Measurements from ENCODE around the gene TBC1D21. TPM values are rescaled to one million over a fixed set of nuclear protein-coding genes. Genes with fewer than 3 reads are reported as not detected.
A peak's percentile ranks its signal among the peaks of the same experiment; 100 is the strongest.

TBC1D21 gene
- total RNA-seq, 1 donor from 2014 or later, result not detected

GRCh38 chr15:73866881-73867410 lies 6.4 kb upstream of the TBC1D21 start:
- H3K27me3 Mint-ChIP-seq (ENCODE audit: insufficient read depth), result peaks cover 50% of the 10 kb centered on the region
- no peak overlapping the region for H3K27ac Mint-ChIP-seq
- H3K9me3 Mint-ChIP-seq, result no peaks in the 10 kb centered on the region
- DNase-seq (ENCODE audit: low spot score), result no peak
- H3K36me3 Mint-ChIP-seq (ENCODE audit: low read depth), result no peaks in the 10 kb centered on the region
- H3K4me1 Mint-ChIP-seq (ENCODE audit: low read depth), result no peaks in the 10 kb centered on the region
- no peak overlapping the region for H3K4me3 Mint-ChIP-seq
- intact Hi-C loops (cut with micrococcal nuclease), result no loop called here

- Mint-ChIP-seq H3K4me3 (no peak overlapping the region), H3K9me3 (no peaks in the 10 kb centered on the region), H3K27ac (no peak overlapping the region), H3K27me3 (ENCODE audit: insufficient read depth) (peaks cover 49% of the 10 kb centered on the region), H3K36me3 (ENCODE audit: low read depth) (no peaks in the 10 kb centered on the region), H3K4me1 (ENCODE audit: low read depth) (no peaks in the 10 kb centered on the region)
- intact Hi-C loops (cut with micrococcal nuclease), result no loop called here
- DNase-seq (ENCODE audit: low spot score), result no peak
Measured at GRCh38 chr15:73867426-73867825, 5.9 kb upstream of the TBC1D21 start.

- Mint-ChIP-seq H3K27ac (no peak overlapping the region), H3K9me3 (no peaks in the 10 kb centered on the region), H3K36me3 (ENCODE audit: low read depth) (no peaks in the 10 kb centered on the region), H3K27me3 (ENCODE audit: insufficient read depth) (peaks cover 47% of the 10 kb centered on the region), H3K4me3 (no peak overlapping the region), H3K4me1 (ENCODE audit: low read depth) (no peaks in the 10 kb centered on the region)
- no peak for DNase-seq (ENCODE audit: low spot score)
- intact Hi-C loops (cut with micrococcal nuclease), result no loop called here
Measured at GRCh38 chr15:73867956-73868355, 5.4 kb upstream of the TBC1D21 start.

- DNase-seq (ENCODE audit: low spot score), result no peak
- Mint-ChIP-seq H3K36me3 (ENCODE audit: low read depth) (no peaks in the 10 kb centered on the region), H3K9me3 (no peaks in the 10 kb centered on the region), H3K27me3 (ENCODE audit: insufficient read depth) (peaks cover 55% of the 10 kb centered on the region), H3K27ac (no peak overlapping the region), H3K4me1 (ENCODE audit: low read depth) (no peaks in the 10 kb centered on the region), H3K4me3 (no peak overlapping the region)
- intact Hi-C loops (cut with micrococcal nuclease), result no loop called here
Measured at GRCh38 chr15:73869216-73869995, 4.0 kb upstream of the TBC1D21 start.

- no peaks in the 10 kb centered on the region for H3K4me1 Mint-ChIP-seq (ENCODE audit: low read depth)
- no peak overlapping the region for H3K4me3 Mint-ChIP-seq
- H3K27ac Mint-ChIP-seq, result no peak overlapping the region
- no peak for DNase-seq (ENCODE audit: low spot score)
- no peaks in the 10 kb centered on the region for H3K9me3 Mint-ChIP-seq
- peaks cover 50% of the 10 kb centered on the region for H3K27me3 Mint-ChIP-seq (ENCODE audit: insufficient read depth)
- intact Hi-C loops (cut with micrococcal nuclease), result loop anchor here (5.0 kb wide), 1 partner anchor 451 kb away; no protein-coding TSS in a partner anchor
- no peaks in the 10 kb centered on the region for H3K36me3 Mint-ChIP-seq (ENCODE audit: low read depth)
Measured at GRCh38 chr15:73870700-73871408, 2.5 kb upstream of the TBC1D21 start.

GRCh38 chr15:73872346-73872745 lies 1.0 kb upstream of the TBC1D21 start:
- no peak overlapping the region for H3K27ac Mint-ChIP-seq
- H3K4me1 Mint-ChIP-seq (ENCODE audit: low read depth), result no peaks in the 10 kb centered on the region
- no peaks in the 10 kb centered on the region for H3K36me3 Mint-ChIP-seq (ENCODE audit: low read depth)
- H3K4me3 Mint-ChIP-seq, result no peak overlapping the region
- peaks cover 47% of the 10 kb centered on the region for H3K27me3 Mint-ChIP-seq (ENCODE audit: insufficient read depth)
- H3K9me3 Mint-ChIP-seq, result no peaks in the 10 kb centered on the region
- intact Hi-C loops (cut with micrococcal nuclease), result loop anchor here (5.0 kb wide), 1 partner anchor 450 kb away; no protein-coding TSS in a partner anchor
- DNase-seq (ENCODE audit: low spot score), result no peak

GRCh38 chr15:73873889-73874511 lies 636 bp downstream of the TBC1D21 start:
- Mint-ChIP-seq H3K4me1 (ENCODE audit: low read depth) (no peaks in the 10 kb centered on the region), H3K27ac (no peak overlapping the region), H3K4me3 (no peak overlapping the region), H3K27me3 (ENCODE audit: insufficient read depth) (peaks cover 51% of the 10 kb centered on the region), H3K9me3 (no peaks in the 10 kb centered on the region), H3K36me3 (ENCODE audit: low read depth) (no peaks in the 10 kb centered on the region)
- peak; percentile 4 for DNase-seq (ENCODE audit: low spot score)
- intact Hi-C loops (cut with micrococcal nuclease), result loop anchor here (1.0 to 5.0 kb wide), 3 partner anchors 34 to 448 kb away; no protein-coding TSS in a partner anchor

- DNase-seq (ENCODE audit: low spot score), result no peak
- H3K36me3 Mint-ChIP-seq (ENCODE audit: low read depth), result no peaks in the 10 kb centered on the region
- H3K27ac Mint-ChIP-seq, result no peak overlapping the region
Measured at GRCh38 chr15:73879426-73879825, 6.1 kb downstream of the TBC1D21 start.

GRCh38 chr15:73881579-73882320 lies 8.4 kb downstream of the TBC1D21 start:
- no peaks in the 10 kb centered on the region for H3K4me1 Mint-ChIP-seq (ENCODE audit: low read depth)
- peaks cover 8% of the 10 kb centered on the region for H3K27me3 Mint-ChIP-seq (ENCODE audit: insufficient read depth)
- intact Hi-C loops (cut with micrococcal nuclease), result no loop called here
- H3K4me3 Mint-ChIP-seq, result no peak overlapping the region
- H3K27ac Mint-ChIP-seq, result no peak overlapping the region
- DNase-seq (ENCODE audit: low spot score), result no peak
- no peaks in the 10 kb centered on the region for H3K36me3 Mint-ChIP-seq (ENCODE audit: low read depth)
- no peaks in the 10 kb centered on the region for H3K9me3 Mint-ChIP-seq

More at GRCh38 chr15:73879426-73879825, 6.1 kb downstream of the TBC1D21 start:
- Mint-ChIP-seq H3K4me1 (ENCODE audit: low read depth) (no peaks in the 10 kb centered on the region), H3K4me3 (no peak overlapping the region), H3K27me3 (ENCODE audit: insufficient read depth) (peaks cover 11% of the 10 kb centered on the region), H3K9me3 (no peaks in the 10 kb centered on the region)
- intact Hi-C loops (cut with micrococcal nuclease), result no loop called here

GRCh38 chr15:73882761-73883419 lies 9.5 kb downstream of the TBC1D21 start:
- Mint-ChIP-seq H3K27ac (no peak overlapping the region), H3K4me1 (ENCODE audit: low read depth) (no peaks in the 10 kb centered on the region), H3K4me3 (no peak overlapping the region), H3K9me3 (no peaks in the 10 kb centered on the region), H3K27me3 (ENCODE audit: insufficient read depth) (peaks cover 3% of the 10 kb centered on the region), H3K36me3 (ENCODE audit: low read depth) (no peaks in the 10 kb centered on the region)
- DNase-seq (ENCODE audit: low spot score), result no peak
- intact Hi-C loops (cut with micrococcal nuclease), result no loop called here

- no peak overlapping the region for H3K27ac Mint-ChIP-seq
- no peak overlapping the region for H3K4me3 Mint-ChIP-seq
- no peaks in the 10 kb centered on the region for H3K36me3 Mint-ChIP-seq (ENCODE audit: low read depth)
- H3K4me1 Mint-ChIP-seq (ENCODE audit: low read depth), result no peaks in the 10 kb centered on the region
- no peak for DNase-seq (ENCODE audit: low spot score)
- H3K27me3 Mint-ChIP-seq (ENCODE audit: insufficient read depth), result peaks cover 9% of the 10 kb centered on the region
- intact Hi-C loops (cut with micrococcal nuclease), result no loop called here
- H3K9me3 Mint-ChIP-seq, result no peaks in the 10 kb centered on the region
Measured at GRCh38 chr15:73884159-73884558, 10.8 kb downstream of the TBC1D21 start.

Measured in activated T-helper 1 cell treated with anti-CD3 and anti-CD28 coated beads, Interleukin-12 subunit alpha, Interleukin-12 subunit beta, Interleukin-2, Interleukin-4 antibody, amounts not matched to agents 30 ng/mL and 10 ng/mL and 1 ng/mL, durations not matched to agents 14 hours and 24 hours and 36 hours (primary cell).